K562 (cell line): ENCODE measurements around the gene EME2. TPM values are rescaled to one million over a fixed set of nuclear protein-coding genes. Genes with fewer than 3 reads are reported as not detected.

Source experiments
- ATAC-seq: fragments of 200-7000 bp; cut with Tn5 transposase; 3 replicates; pipeline ENCODE4 v1.9.1; 2020; ENCODE audit warnings: moderate library complexity
- BruUV-seq: library from RNA; stranded (reverse); fragments of 400-500 nt; replicated peaks from 2 replicates; lab custom pipeline; 2021; lab: Mats Ljungman, UMichigan
- CTCF ChIA-PET: fragments of 300-600 bp; formaldehyde crosslinking; extraction: SDS; loops from one replicate; lab custom pipeline; 2021; ENCODE audit warnings: low intra/inter-chr PET ratio; lab: Yijun Ruan, JAX
- POLR2A ChIA-PET: fragments of 300-600, 350-650 bp; sonication (Branson Sonifier 250); formaldehyde crosslinking; extraction: SDS; loops from one replicate; lab custom pipeline; 2021; ENCODE audit warnings: antibody characterized with exemption, inconsistent platforms; lab: Yijun Ruan, JAX
- DNase-seq, 4 experiments: peaks; one replicate each; pipeline versions ENCODE4 v3.0.0 to v3.0.0-alpha.2; 2011 to 2018; ENCODE audit warnings: low spot score in 3 of 4, mixed read lengths in 3 of 4; ENCODE audit errors: extremely low read depth in 1 of 4
- FAIRE-seq: peaks from 2 replicates; lab custom pipeline; 2011; peaks lifted over from hg19 to GRCh38; lab: Jason Lieb, UNC
- H2AFZ ChIP-seq: 2 replicates; pipeline ENCODE4 v1.6.0; 2011; ENCODE audit warnings: low read depth, low read length, control low read depth, inconsistent platforms
- H3K27ac ChIP-seq: fragments of 200-600 bp; 3 replicates; pipeline ENCODE4 v1.8.0; 2011; ENCODE audit warnings: low read depth, mild to moderate bottlenecking, control low read depth, inconsistent platforms, low read length, moderate library complexity, mixed read lengths; ENCODE audit errors: extremely low read depth
- H3K27me3 ChIP-seq, 2 experiments: fragments of 300-600 bp in 1 of 2; 2 replicates in 1 of 2; 3 replicates in 1 of 2; pipeline versions ENCODE4 v1.6.0 to v1.8.0; 2011; ENCODE audit warnings: inconsistent platforms in 2 of 2, low read length in 2 of 2, mild to moderate bottlenecking in 1 of 2, mixed read lengths in 1 of 2, moderate library complexity in 1 of 2; ENCODE audit not compliant: control insufficient read depth in 2 of 2, insufficient read depth in 2 of 2
- H3K36me3 ChIP-seq: fragments of 300-600 bp; 3 replicates; pipeline ENCODE4 v1.8.0; 2011; ENCODE audit warnings: mild to moderate bottlenecking, low read length, inconsistent platforms; ENCODE audit not compliant: control insufficient read depth, insufficient read depth
- H3K4me1 ChIP-seq, 2 experiments: fragments of 200-600 bp in 1 of 2; replicated peaks in 1 of 2; 2 replicates in 1 of 2; 3 replicates in 1 of 2; pipeline versions ENCODE4 v1.5.1 to v1.8.0; 2011; ENCODE audit warnings: inconsistent platforms in 2 of 2, low read length in 2 of 2, mild to moderate bottlenecking in 1 of 2, mixed read lengths in 1 of 2, moderate library complexity in 1 of 2; ENCODE audit not compliant: control insufficient read depth in 2 of 2, insufficient read depth in 2 of 2
- H3K4me2 ChIP-seq: 2 replicates; pipeline ENCODE4 v1.6.1; 2011; ENCODE audit warnings: low read length, control low read depth, inconsistent platforms, mixed read lengths; ENCODE audit not compliant: insufficient read depth
- H3K4me3 ChIP-seq: fragments of 200-600 bp; sonication (generic), shearing (Covaris generic); 2 replicates; pipeline ENCODE4 v1.5.1; 2016; ENCODE audit warnings: control low read depth, inconsistent platforms
- H3K79me2 ChIP-seq: fragments of 200-600 bp; 3 replicates; pipeline ENCODE4 v1.8.0; 2011; ENCODE audit warnings: low read length, inconsistent platforms; ENCODE audit not compliant: control insufficient read depth, insufficient read depth
- H3K9ac ChIP-seq, 2 experiments: 2 replicates each; pipeline versions ENCODE4 v1.6.0 to v1.6.1; 2011; ENCODE audit warnings: low read depth in 2 of 2, low read length in 2 of 2, control low read depth in 1 of 2, inconsistent platforms in 1 of 2, mild to moderate bottlenecking in 1 of 2, mixed read lengths in 1 of 2; ENCODE audit not compliant: insufficient read depth in 1 of 2
- H3K9me1 ChIP-seq: one replicate; pipeline ENCODE4 v1.6.0; 2011; ENCODE audit warnings: inconsistent platforms, mild to moderate bottlenecking, low read length, moderate library complexity; ENCODE audit not compliant: control insufficient read depth, insufficient read depth
- H3K9me3 ChIP-seq: replicated peaks from 2 replicates; pipeline ENCODE4 v1.5.1; 2011; ENCODE audit warnings: low read depth, low read length, inconsistent platforms; ENCODE audit not compliant: control insufficient read depth, insufficient read depth
- H4K20me1 ChIP-seq: replicated peaks from 2 replicates; pipeline ENCODE4 v1.6.1; 2011; ENCODE audit warnings: low read length, inconsistent platforms, mixed read lengths; ENCODE audit not compliant: control insufficient read depth, insufficient read depth
- MEF2D ChIP-seq: conservative IDR thresholded peaks from 2 replicates; pipeline ENCODE4 v1.6.1; 2016; ENCODE audit warnings: low read depth, missing genetic modification characterization, missing compliant biosample characterization
- POU5F1 ChIP-seq: fragments of 150-350 bp; IDR thresholded peaks from 2 replicates; pipeline ENCODE4 v1.6.1; 2014; ENCODE audit warnings: borderline replicate concordance, low read length, low read depth, mild to moderate bottlenecking; ENCODE audit not compliant: partially characterized antibody
- ZNF707 ChIP-seq: fragments of 250-450 bp; sonication (Bioruptor Pico); conservative IDR thresholded peaks from 2 replicates; pipeline ENCODE4 v1.8.0; 2022; ENCODE audit warnings: inconsistent platforms, mild to moderate bottlenecking, moderate library complexity
- WGBS: fragments of 100-300 bp; shearing (Covaris generic); methylation state at CpG from one replicate; pipeline ENCODE4 v1.1.6; 2016; ENCODE audit warnings: low coverage, mixed read lengths; ENCODE audit not compliant: insufficient coverage; ENCODE audit errors: missing lambda C conversion rate; 5-methylcytosine and 5-hydroxymethylcytosine counted together
- in situ Hi-C: fragments of 300-500 bp; cut with MboI; formaldehyde crosslinking; loops from 4 replicates; pipeline ENCODE4 v1.15.0; 2018; ENCODE audit warnings: inconsistent platforms, mixed read lengths
- intact Hi-C: fragments of 100-400 bp; cut with micrococcal nuclease; formaldehyde crosslinking; loops from 2 replicates; pipeline ENCODE4 v1.14.2; 2022
- polyA plus RNA-seq, 8 experiments: library from polyadenylated mRNA; depleted of rRNA in 4 of 8; stranded (reverse) in 5 of 8; unstranded in 3 of 8; fragments of >200 nt; fragmentation: Nextera tagmentation in 2 of 8; fragmentation: Illumina TruSeq in 1 of 8; extraction: Ambion mirVana in 2 of 8; extraction: Trizol in 1 of 8; gene quantifications; 2 replicates each; pipeline versions ENCODE4 v1.2.1 to v1.2.3, GENCODE V29; 2011 to 2014; ENCODE audit warnings: inconsistent platforms in 1 of 8, missing spikeins in 1 of 8
- total RNA-seq, 7 experiments: library from RNA; depleted of rRNA in 6 of 7; stranded (reverse); fragments of >200 nt in 6 of 7; fragmentation: Illumina TruSeq in 2 of 7; extraction: Trizol in 2 of 7; gene quantifications; 2 replicates each; pipeline versions ENCODE4 v1.2.1 to v1.2.3, GENCODE V29; 2011 to 2021; ENCODE audit warnings: low replicate concordance in 1 of 7
- TF ChIP-seq, protein P1 (sequence below): IDR thresholded peaks from 2 replicates; pipeline ENCODE4 v1.6.1; 2014; ENCODE audit warnings: antibody characterized with exemption

The EME2 gene
- total and polyA plus RNA-seq, 9 of the 15 experiments (the other 6 are each of a cell fraction or from before 2014, with no cell fraction given), result 0.35 to 19.9 (median 3.5) TPM

DNA sequence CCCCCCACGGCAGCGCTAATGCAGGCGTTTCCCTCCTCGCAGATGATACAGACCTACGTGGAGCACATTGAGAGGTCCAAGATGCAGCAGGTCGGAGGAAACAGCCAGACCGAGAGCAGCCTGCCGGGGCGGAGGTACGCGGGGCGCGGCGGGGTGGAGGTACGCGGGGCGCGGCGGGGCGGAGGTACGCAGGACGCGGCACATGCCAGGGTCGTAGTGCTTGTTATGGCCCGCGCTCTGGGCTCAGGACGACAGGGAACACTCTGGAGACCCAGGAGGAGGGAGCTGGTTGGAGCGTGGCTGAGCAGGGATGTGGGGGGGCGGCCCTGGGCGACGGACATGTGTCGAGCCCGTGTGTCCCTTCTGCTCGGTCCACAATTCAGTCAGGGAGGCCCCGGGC, 43.2 kb upstream of the EME2 start (continued):
- no peak for TF ChIP-seq ZNF707 (CRISPR knock-in tag)
- TF ChIP-seq, all 486 proteins: peak for 0

GRCh38 chr16:1731073-1731472, 41.5 kb upstream of the EME2 start:
- H3K36me3 ChIP-seq, result peaks cover 65% of the 10 kb centered on the region; the same call in 2 of the 3 replicates
- H2AFZ ChIP-seq, result no peak overlapping the region
- TSS peak; percentile 22 for BruUV-seq
- H3K27me3 ChIP-seq, result no peaks in the 10 kb centered on the region
- no peaks in the 10 kb centered on the region for H3K9me1 ChIP-seq
- no peak overlapping the region for H3K4me3 ChIP-seq
- peaks cover 17% of the 10 kb centered on the region for H3K9me3 ChIP-seq
- H3K4me1 ChIP-seq, result peaks cover 0 to 22% of the 10 kb centered on the region in 2 experiments; a peak in 2 of 5 replicates
- 99% methylated on average over 7 of the region's 7 CpGs for WGBS
- CTCF ChIA-PET, result no interaction called here
- in situ Hi-C loops, result no loop called here
- no peaks in the 10 kb centered on the region for H4K20me1 ChIP-seq
- no peak overlapping the region for H3K4me2 ChIP-seq
- no peaks in the 10 kb centered on the region; the same call in 2 of the 3 replicates for H3K79me2 ChIP-seq
- POLR2A ChIA-PET, result interaction anchor here (0.6 to 0.7 kb wide), 2 partner anchors 16 to 46 kb away, joined by 3 read pairs; no protein-coding TSS in a partner anchor
- H3K9ac ChIP-seq, result no peak overlapping the region
- ATAC-seq (no peak), DNase-seq (no peak), FAIRE-seq (no peak)
- intact Hi-C loops, result no loop called here
- H3K27ac ChIP-seq, result no peak overlapping the region
- TF ChIP-seq, protein P1, sequence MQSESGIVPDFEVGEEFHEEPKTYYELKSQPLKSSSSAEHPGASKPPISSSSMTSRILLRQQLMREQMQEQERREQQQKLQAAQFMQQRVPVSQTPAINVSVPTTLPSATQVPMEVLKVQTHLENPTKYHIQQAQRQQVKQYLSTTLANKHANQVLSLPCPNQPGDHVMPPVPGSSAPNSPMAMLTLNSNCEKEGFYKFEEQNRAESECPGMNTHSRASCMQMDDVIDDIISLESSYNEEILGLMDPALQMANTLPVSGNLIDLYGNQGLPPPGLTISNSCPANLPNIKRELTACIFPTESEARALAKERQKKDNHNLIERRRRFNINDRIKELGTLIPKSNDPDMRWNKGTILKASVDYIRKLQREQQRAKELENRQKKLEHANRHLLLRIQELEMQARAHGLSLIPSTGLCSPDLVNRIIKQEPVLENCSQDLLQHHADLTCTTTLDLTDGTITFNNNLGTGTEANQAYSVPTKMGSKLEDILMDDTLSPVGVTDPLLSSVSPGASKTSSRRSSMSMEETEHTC, result no peak
- TF ChIP-seq POU5F1 (no peak), MEF2D (no peak)
